HEK293 (cell line): ENCODE data around the gene SIGLEC12.

ENCODE experiments used
- CTCF ChIA-PET: fragments of 350-600 bp; formaldehyde crosslinking; extraction: SDS; loops from one replicate; lab custom pipeline; 2021; ENCODE audit warnings: antibody characterized with exemption; lab: Yijun Ruan, JAX
- POLR2A ChIA-PET: fragments of 300-600 bp; formaldehyde crosslinking; extraction: SDS; loops from one replicate; lab custom pipeline; 2020; ENCODE audit warnings: antibody characterized with exemption, inconsistent platforms; lab: Yijun Ruan, JAX
- H3K27ac ChIP-seq: fragments of 200-500 bp; sonication (Bioruptor generic); 2 replicates; pipeline ENCODE4 v1.5.1; 2014; ENCODE audit warnings: low read depth, low read length, control low read depth, inconsistent platforms; ENCODE audit errors: extremely low read depth
- H3K36me3 ChIP-seq, 2 experiments: fragments of 200-500 bp in 1 of 2; sonication (Bioruptor generic) in 1 of 2; 1 replicate in 1 of 2; 2 replicates in 1 of 2; pipeline ENCODE4 v1.5.1; 2014 to 2017; ENCODE audit warnings: inconsistent platforms in 2 of 2, low read length in 2 of 2; ENCODE audit not compliant: control insufficient read depth in 2 of 2, insufficient read depth in 1 of 2
- H3K4me1 ChIP-seq: fragments of 200-500 bp; sonication (Bioruptor generic); 2 replicates; pipeline ENCODE4 v1.5.1; 2014; ENCODE audit warnings: mild to moderate bottlenecking, low read length, inconsistent platforms; ENCODE audit not compliant: control insufficient read depth, insufficient read depth
- H3K4me3 ChIP-seq: 2 replicates; pipeline ENCODE4 v1.5.1; 2011; ENCODE audit warnings: low read depth, mild to moderate bottlenecking, control low read depth, low read length, moderate library complexity
- H3K9me3 ChIP-seq: fragments of 200-500 bp; sonication (Bioruptor generic); 2 replicates; pipeline ENCODE4 v1.5.1; 2014; ENCODE audit warnings: low read depth, low read length, inconsistent platforms; ENCODE audit not compliant: control insufficient read depth, insufficient read depth
- AEBP2 ChIP-seq: fragments of 450-650 bp; formaldehyde crosslinking; IDR thresholded peaks from 2 replicates; pipeline ENCODE4 v1.5.1; 2016; ENCODE audit warnings: missing biosample characterization, missing genetic modification characterization, borderline replicate concordance
- BCL11A ChIP-seq: fragments of 450-650 bp; formaldehyde crosslinking; IDR thresholded peaks from 2 replicates; pipeline ENCODE4 v1.5.1; 2016; ENCODE audit warnings: low read depth, missing biosample characterization, missing genetic modification characterization
- KLF9 ChIP-seq: fragments of 450-650 bp; formaldehyde crosslinking; IDR thresholded peaks from 2 replicates; pipeline ENCODE4 v1.5.1; 2016; ENCODE audit warnings: missing biosample characterization, missing genetic modification characterization, low read depth
- MEIS1 ChIP-seq: sonication (generic); formaldehyde crosslinking; IDR thresholded peaks from 2 replicates; pipeline ENCODE4 v1.8.1; 2022; ENCODE audit warnings: missing genetic modification reagents, mild to moderate bottlenecking, borderline replicate concordance
- MYNN ChIP-seq: fragments of 450-650 bp; formaldehyde crosslinking; IDR thresholded peaks from 2 replicates; pipeline ENCODE4 v1.5.1; 2016; ENCODE audit warnings: missing biosample characterization, missing genetic modification characterization, borderline replicate concordance
- REPIN1 ChIP-seq: fragments of 450-650 bp; formaldehyde crosslinking; IDR thresholded peaks from 2 replicates; pipeline ENCODE4 v1.5.1; 2017; ENCODE audit warnings: missing biosample characterization, missing genetic modification characterization, low read depth
- SCRT1 ChIP-seq: fragments of 450-650 bp; formaldehyde crosslinking; IDR thresholded peaks from 2 replicates; pipeline ENCODE4 v1.5.1; 2016; ENCODE audit warnings: missing biosample characterization, missing genetic modification characterization, borderline replicate concordance
- ZBTB1 ChIP-seq: fragments of 450-650 bp; formaldehyde crosslinking; IDR thresholded peaks from 2 replicates; pipeline ENCODE4 v1.5.1; 2016; ENCODE audit warnings: missing biosample characterization, missing genetic modification characterization
- ZBTB8A ChIP-seq: fragments of 450-650 bp; formaldehyde crosslinking; IDR thresholded peaks from 2 replicates; pipeline ENCODE4 v1.5.1; 2016; ENCODE audit warnings: missing biosample characterization, missing genetic modification characterization
- ZFHX2 ChIP-seq: fragments of 450-650 bp; formaldehyde crosslinking; conservative IDR thresholded peaks from 2 replicates; pipeline ENCODE4 v1.5.1; 2016; ENCODE audit warnings: missing biosample characterization, missing genetic modification characterization
- ZNF121 ChIP-seq: fragments of 450-650 bp; formaldehyde crosslinking; IDR thresholded peaks from 2 replicates; pipeline ENCODE4 v1.5.1; 2016; ENCODE audit warnings: missing biosample characterization, missing genetic modification characterization
- ZNF184 ChIP-seq: fragments of 450-650 bp; IDR thresholded peaks from 2 replicates; pipeline ENCODE4 v1.5.1; 2018; ENCODE audit warnings: missing biosample characterization, mild to moderate bottlenecking, missing genetic modification characterization
- ZNF202 ChIP-seq: fragments of 450-650 bp; formaldehyde crosslinking; IDR thresholded peaks from 2 replicates; pipeline ENCODE4 v1.5.1; 2016; ENCODE audit warnings: missing biosample characterization, missing genetic modification characterization, borderline replicate concordance
- ZNF223 ChIP-seq: fragments of 450-650 bp; formaldehyde crosslinking; IDR thresholded peaks from 2 replicates; pipeline ENCODE4 v1.5.1; 2016; ENCODE audit warnings: missing biosample characterization, missing genetic modification characterization
- ZNF274 ChIP-seq, 2 experiments: fragments of 200-500 bp in 1 of 2; fragments of 450-650 bp in 1 of 2; sonication (Bioruptor generic) in 1 of 2; formaldehyde crosslinking in 1 of 2; IDR thresholded peaks; 2 replicates each; pipeline versions ENCODE4 v1.5.1 to v1.6.1; 2014 to 2016; ENCODE audit warnings: borderline replicate concordance in 1 of 2, inconsistent platforms in 1 of 2, low read length in 1 of 2, missing biosample characterization in 1 of 2, missing genetic modification characterization in 1 of 2
- ZNF280C ChIP-seq: fragments of 450-650 bp; formaldehyde crosslinking; IDR thresholded peaks from 2 replicates; pipeline ENCODE4 v1.5.1; 2016; ENCODE audit warnings: missing biosample characterization, missing genetic modification characterization
- ZNF324 ChIP-seq: fragments of 450-650 bp; formaldehyde crosslinking; IDR thresholded peaks from 2 replicates; pipeline ENCODE4 v1.5.1; 2016; ENCODE audit warnings: missing biosample characterization, missing genetic modification characterization
- ZNF350 ChIP-seq: fragments of 450-650 bp; formaldehyde crosslinking; IDR thresholded peaks from 2 replicates; pipeline ENCODE4 v1.5.0; 2017; ENCODE audit warnings: missing biosample characterization, mild to moderate bottlenecking, missing genetic modification characterization
- ZNF473 ChIP-seq: fragments of 450-650 bp; formaldehyde crosslinking; IDR thresholded peaks from 2 replicates; pipeline ENCODE4 v1.5.1; 2017; ENCODE audit warnings: missing biosample characterization, missing genetic modification characterization
- ZNF529 ChIP-seq: fragments of 450-650 bp; formaldehyde crosslinking; IDR thresholded peaks from 2 replicates; pipeline ENCODE4 v1.5.1; 2017; ENCODE audit warnings: missing genetic modification characterization, missing biosample characterization; ENCODE audit not compliant: insufficient replicate concordance
- ZNF624 ChIP-seq: fragments of 450-650 bp; formaldehyde crosslinking; IDR thresholded peaks from 2 replicates; pipeline ENCODE4 v1.5.1; 2017; ENCODE audit warnings: missing biosample characterization, missing genetic modification characterization
- ZNF626 ChIP-seq: fragments of 450-650 bp; sonication (Bioruptor Pico); formaldehyde crosslinking; IDR thresholded peaks from 2 replicates; pipeline ENCODE4 v1.5.1; 2018; ENCODE audit warnings: missing biosample characterization, missing genetic modification characterization, inconsistent platforms
- ZNF639 ChIP-seq: fragments of 450-650 bp; formaldehyde crosslinking; IDR thresholded peaks from 2 replicates; pipeline ENCODE4 v1.5.1; 2016; ENCODE audit warnings: missing biosample characterization, missing genetic modification characterization
- ZNF664 ChIP-seq: fragments of 450-650 bp; formaldehyde crosslinking; IDR thresholded peaks from 2 replicates; pipeline ENCODE4 v1.5.1; 2016; ENCODE audit warnings: missing biosample characterization, missing genetic modification characterization
- ZNF747 ChIP-seq: fragments of 450-650 bp; formaldehyde crosslinking; IDR thresholded peaks from 2 replicates; pipeline ENCODE4 v1.5.1; 2016; ENCODE audit warnings: missing biosample characterization, missing genetic modification characterization
- ZNF830 ChIP-seq: fragments of 450-650 bp; IDR thresholded peaks from 2 replicates; pipeline ENCODE4 v1.5.0; 2018; ENCODE audit warnings: missing biosample characterization, missing genetic modification characterization, low read depth, mild to moderate bottlenecking, moderate library complexity
- ZSCAN18 ChIP-seq: fragments of 450-650 bp; formaldehyde crosslinking; IDR thresholded peaks from 2 replicates; pipeline ENCODE4 v1.5.1; 2016; ENCODE audit warnings: missing biosample characterization, missing genetic modification characterization
- ZSCAN30 ChIP-seq: fragments of 450-650 bp; IDR thresholded peaks from 2 replicates; pipeline ENCODE4 v1.5.1; 2018; ENCODE audit warnings: missing biosample characterization, mild to moderate bottlenecking, missing genetic modification characterization, moderate library complexity

Gene SIGLEC12

GRCh38 chr19:51501594-51502263, at the start of gene SIGLEC12:
Gene SIGLEC12, minus strand, starts transcription at chr19:51501800. Its CDS starts 67 bp downstream, at chr19:51501733.
- CTCF ChIA-PET, result interaction anchor here (1.2 to 5.7 kb wide), 2 partner anchors 13 to 29 kb away, joined by 3 to 48 read pairs; no protein-coding TSS in a partner anchor

GRCh38 chr19:51550848-51551672, 49.5 kb upstream of the SIGLEC12 start:
- H3K9me3 ChIP-seq, result no peaks in the 10 kb centered on the region
- CTCF ChIA-PET, result no interaction called here
- H3K4me1 ChIP-seq, result no peaks in the 10 kb centered on the region
- no peak overlapping the region for H3K4me3 ChIP-seq
- H3K27ac ChIP-seq, result no peak overlapping the region
- POLR2A ChIA-PET, result no interaction called here
- H3K36me3 ChIP-seq, result no peaks in the 10 kb centered on the region
- TF ChIP-seq ZNF121 (tag by site-specific recombination) (no peak), ZNF830 (tag by site-specific recombination) (no peak), BCL11A (tag by site-specific recombination) (no peak), ZNF664 (tag by site-specific recombination) (no peak), ZBTB1 (tag by site-specific recombination) (no peak), ZNF350 (tag by site-specific recombination) (no peak), AEBP2 (tag by site-specific recombination) (no peak), ZNF624 (tag by site-specific recombination) (no peak), ZNF202 (no peak), ZSCAN30 (no peak), ZNF626 (tag by site-specific recombination) (no peak), MEIS1 (no peak), ZNF639 (no peak), ZNF473 (no peak), ZNF280C (no peak), ZFHX2 (no peak)

More at GRCh38 chr19:51501594-51502263, at the start of gene SIGLEC12:
- no peak within 1 kb of the TSS for H3K4me3 ChIP-seq
- H3K4me1 ChIP-seq, result no peaks in the 10 kb centered on the region
- POLR2A ChIA-PET, result no interaction called here
- no peaks in the 10 kb centered on the region for H3K36me3 ChIP-seq
- TF ChIP-seq ZBTB8A (no peak), ZNF747 (no peak), KLF9 (tag by site-specific recombination) (no peak), REPIN1 (tag by site-specific recombination) (no peak), ZNF529 (tag by site-specific recombination) (no peak), MYNN (tag by site-specific recombination) (no peak), SCRT1 (tag by site-specific recombination) (no peak), ZNF274 (IDR thresholded peaks at IDR 0.05; ENCODE audit: low read length) (no peak), ZNF274 (tag by site-specific recombination; IDR thresholded peaks at IDR 0.05; ENCODE audit: borderline replicate concordance) (no peak), ZNF223 (no peak), AEBP2 (tag by site-specific recombination) (no peak), ZNF184 (tag by site-specific recombination) (no peak), ZNF324 (tag by site-specific recombination) (no peak), ZSCAN18 (tag by site-specific recombination) (no peak)
- H3K27ac ChIP-seq, result no peak within 1 kb of the TSS
- no peaks in the 10 kb centered on the region for H3K9me3 ChIP-seq
